Left lung (tissue), 10 donors: Measurements from ENCODE around the gene ITGB7. TPM values are rescaled to one million over a fixed set of nuclear protein-coding genes. Genes with fewer than 3 reads are reported as not detected.

Experiments used
- ATAC-seq: fragments of 200-7000 bp; cut with Tn5 transposase; one replicate; pipeline ENCODE4 v1.9.1; 2020; ENCODE audit warnings: moderate library complexity
- DNase-seq, 4 donors: peaks; one replicate each; pipeline ENCODE4 v3.0.0-alpha.2; 2013 to 2020
- H3K27ac ChIP-seq, 2 donors: fragments of 200-600 bp; sonication (generic) in 1 of 2; one replicate each; pipeline versions ENCODE4 v1.5.0 to v1.8.0; 2020 to 2021
- H3K27me3 ChIP-seq, 2 donors: fragments of 200-600 bp; sonication (generic) in 1 of 2; one replicate each; pipeline versions ENCODE4 v1.5.0 to v1.8.0; 2020 to 2021
- H3K36me3 ChIP-seq, 2 donors: fragments of 200-600 bp; sonication (generic) in 1 of 2; one replicate each; pipeline versions ENCODE4 v1.5.0 to v1.8.0; 2020 to 2021
- H3K4me1 ChIP-seq, 2 donors: fragments of 200-600 bp; one replicate each; pipeline ENCODE4 v1.8.0; 2021
- H3K4me3 ChIP-seq, 2 donors: fragments of 200-600 bp; sonication (generic) in 1 of 2; one replicate each; pipeline versions ENCODE4 v1.5.0 to v1.8.0; 2020 to 2021; ENCODE audit warnings: mild to moderate bottlenecking in 1 of 2
- H3K9me3 ChIP-seq, 2 donors: fragments of 200-600 bp; sonication (generic) in 1 of 2; one replicate each; pipeline versions ENCODE4 v1.5.0 to v1.8.0; 2020 to 2021
- CTCF ChIP-seq, 2 donors: fragments of 200-600 bp; sonication (generic) in 1 of 2; IDR thresholded peaks; one replicate each; pipeline versions ENCODE4 v1.5.0 to v1.8.0; 2021; ENCODE audit warnings: antibody characterized with exemption in 2 of 2
- intact Hi-C, 2 donors: fragments of 100-400 bp; cut with DNase I; formaldehyde crosslinking; loops; one replicate each; pipeline versions ENCODE4 v1.11.2 to v1.14.2; 2022
- polyA plus RNA-seq, 6 donors: library from polyadenylated mRNA; unstranded; fragments of 120-200 nt; gene quantifications; one replicate each; pipeline ENCODE4 v1.2.1, GENCODE V29; 2013; ENCODE audit not compliant: insufficient read length in 6 of 6
- total RNA-seq, 2 donors: library from RNA; stranded (reverse); fragmentation: NEBNext Ultra II Directional; extraction: Animal tissue kit (Norgen Biotek cat#: 25700); gene quantifications; one replicate each; pipeline ENCODE4 v1.2.1, GENCODE V29; 2021
- donor health status: DM: no; HTN: yes; CAD: no.
- donor health status: DM: no; HTN: no; CAD: no.

ITGB7 gene
- total and polyA plus RNA-seq, 8 donors: 1.1 to 10.9 (median 1.8) TPM

GRCh38 chr12:53151039-53151438 is 56.0 kb downstream of the ITGB7 start:
- intact Hi-C loops: no loop called here
- ATAC-seq: no peak
- no peak for TF ChIP-seq CTCF (IDR thresholded peaks at IDR 0.05)

GRCh38 chr12:53147653-53148052 is 59.4 kb downstream of the ITGB7 start:
- no peak overlapping the region for H3K27ac ChIP-seq
- intact Hi-C loops: no loop called here
- no peaks in the 10 kb centered on the region for H3K9me3 ChIP-seq
- H3K36me3 ChIP-seq: no peaks in the 10 kb centered on the region
- TF ChIP-seq CTCF (IDR thresholded peaks at IDR 0.05): no peak
- no peaks in the 10 kb centered on the region for H3K27me3 ChIP-seq
- no peaks in the 10 kb centered on the region for H3K4me1 ChIP-seq
- ATAC-seq: no peak
- no peak for DNase-seq
- no peak overlapping the region for H3K4me3 ChIP-seq

More at GRCh38 chr12:53151039-53151438, 56.0 kb downstream of the ITGB7 start:
- Histone ChIP-seq H3K27me3 (no peaks in the 10 kb centered on the region), H3K36me3 (no peaks in the 10 kb centered on the region), H3K27ac (no peak overlapping the region), H3K9me3 (no peaks in the 10 kb centered on the region), H3K4me1 (no peaks in the 10 kb centered on the region), H3K4me3 (no peak overlapping the region)
- DNase-seq: no peak

- intact Hi-C loops: no loop called here
- Histone ChIP-seq H3K27ac (no peak overlapping the region), H3K36me3 (no peaks in the 10 kb centered on the region), H3K4me3 (no peak overlapping the region), H3K4me1 (no peaks in the 10 kb centered on the region), H3K27me3 (no peaks in the 10 kb centered on the region), H3K9me3 (no peaks in the 10 kb centered on the region)
- no peak for DNase-seq
- TF ChIP-seq CTCF (IDR thresholded peaks at IDR 0.05): no peak
- no peak for ATAC-seq
These were observed 59.9 kb downstream of the ITGB7 start for GRCh38 chr12:53147181-53147580.

GRCh38 chr12:53145383-53146260 is 61.4 kb downstream of the ITGB7 start:
- H3K27me3 ChIP-seq: no peaks in the 10 kb centered on the region
- no peak overlapping the region for H3K27ac ChIP-seq
- no peak for DNase-seq
- no peaks in the 10 kb centered on the region for H3K4me1 ChIP-seq
- H3K36me3 ChIP-seq: no peaks in the 10 kb centered on the region
- no peak for ATAC-seq
- TF ChIP-seq CTCF (IDR thresholded peaks at IDR 0.05): no peak
- H3K4me3 ChIP-seq: no peak overlapping the region
- intact Hi-C loops: no loop called here
- no peaks in the 10 kb centered on the region for H3K9me3 ChIP-seq

- Histone ChIP-seq H3K4me1 (no peaks in the 10 kb centered on the region), H3K4me3 (no peak overlapping the region), H3K27ac (no peak overlapping the region), H3K36me3 (no peaks in the 10 kb centered on the region), H3K9me3 (peaks cover 0 to 4% of the 10 kb centered on the region in 2 donors), H3K27me3 (no peaks in the 10 kb centered on the region)
- intact Hi-C loops: no loop called here
- DNase-seq: no peak
- no peak for TF ChIP-seq CTCF (IDR thresholded peaks at IDR 0.05)
- ATAC-seq: no peak
These were observed 63.7 kb downstream of the ITGB7 start for GRCh38 chr12:53143355-53143754.

Other genes with a start within 250 kb of the ITGB7 start
- 100 to 1,000 TPM; 326 to 378 TPM for gene EIF4B, start 200.8 kb downstream of the ITGB7 start, total RNA-seq
- gene EIF4B, start 200.8 kb downstream of the ITGB7 start, polyA plus RNA-seq: 100 to 1,000 TPM; 447 to 581 (median 554) TPM
- gene TNS2, start 157.2 kb downstream of the ITGB7 start, total RNA-seq: 100 to 1,000 TPM; 112 to 129 TPM
- 100 to 1,000 TPM; 101 to 164 (median 117) TPM for gene TNS2, start 157.2 kb downstream of the ITGB7 start, polyA plus RNA-seq
- 10 to 100 TPM; 36.4 to 41.4 TPM for gene SPRYD3, start 127.9 kb downstream of the ITGB7 start, total RNA-seq
- gene SPRYD3, start 127.9 kb downstream of the ITGB7 start, polyA plus RNA-seq: 10 to 100 TPM; 14.2 to 19.3 (median 17.0) TPM
- gene IGFBP6, start 109.6 kb downstream of the ITGB7 start, total RNA-seq: 10 to 100 TPM; 25.4 to 29.1 TPM
- gene IGFBP6, start 109.6 kb downstream of the ITGB7 start, polyA plus RNA-seq: 10 to 100 TPM; 15.4 to 23.8 (median 22.2) TPM
- gene SOAT2, start 103.8 kb downstream of the ITGB7 start, total RNA-seq: not detected
- gene SOAT2, start 103.8 kb downstream of the ITGB7 start, polyA plus RNA-seq: under 1 TPM; 0.13 to 0.42 (median 0.19) TPM
- 10 to 100 TPM; 34.6 to 39.2 TPM for gene ZNF740, start 26.5 kb downstream of the ITGB7 start, total RNA-seq
- gene ZNF740, start 26.5 kb downstream of the ITGB7 start, polyA plus RNA-seq: 10 to 100 TPM; 59.2 to 67.4 (median 65.2) TPM
- 10 to 100 TPM; 33.1 to 36.3 TPM for gene CSAD, start 26.3 kb downstream of the ITGB7 start, total RNA-seq
- gene CSAD, start 26.3 kb downstream of the ITGB7 start, polyA plus RNA-seq: 100 to 1,000 TPM in 2 of 6 donors, 10 to 100 TPM in 4; 71.5 to 109 (median 97.0) TPM
- gene RARG, start 25.0 kb upstream of the ITGB7 start, total RNA-seq: 10 to 100 TPM; 38.2 to 38.6 TPM
- 10 to 100 TPM; 43.1 to 62.5 (median 47.7) TPM for gene RARG, start 25.0 kb upstream of the ITGB7 start, polyA plus RNA-seq
- gene ESPL1, start 61.0 kb upstream of the ITGB7 start, total RNA-seq: 1 to 10 TPM; 2.8 to 4.1 TPM
- gene ESPL1, start 61.0 kb upstream of the ITGB7 start, polyA plus RNA-seq: 10 to 100 TPM in 5 of 6 donors, 1 to 10 TPM in 1; 8.6 to 21.7 (median 12.9) TPM
- gene PFDN5, start 88.3 kb upstream of the ITGB7 start, total RNA-seq: 100 to 1,000 TPM; 321 to 370 TPM
- 100 to 1,000 TPM; 651 to 800 (median 738) TPM for gene PFDN5, start 88.3 kb upstream of the ITGB7 start, polyA plus RNA-seq
- 10 to 100 TPM; 27.7 to 45.2 TPM for gene MYG1, start 92.4 kb upstream of the ITGB7 start, total RNA-seq
- 10 to 100 TPM; 40.2 to 51.0 (median 48.5) TPM for gene MYG1, start 92.4 kb upstream of the ITGB7 start, polyA plus RNA-seq
- 10 to 100 TPM; 44.0 to 51.2 TPM for gene AAAS, start 114.4 kb upstream of the ITGB7 start, total RNA-seq
- 10 to 100 TPM; 71.8 to 87.9 (median 79.6) TPM for gene AAAS, start 114.4 kb upstream of the ITGB7 start, polyA plus RNA-seq
- under 1 TPM in 1 of 2 donors, not detected in 1; 0.64 TPM for gene SP7, start 129.1 kb upstream of the ITGB7 start, total RNA-seq
- under 1 TPM; 0.11 to 0.31 (median 0.15) TPM for gene SP7, start 129.1 kb upstream of the ITGB7 start, polyA plus RNA-seq
- 10 to 100 TPM; 69.5 to 78.0 TPM for gene SP1, start 172.9 kb upstream of the ITGB7 start, total RNA-seq
- gene SP1, start 172.9 kb upstream of the ITGB7 start, polyA plus RNA-seq: 10 to 100 TPM; 74.1 to 82.0 (median 79.7) TPM
- under 1 TPM in 1 of 2 donors, not detected in 1; 0.18 TPM for gene AMHR2, start 216.6 kb upstream of the ITGB7 start, total RNA-seq
- gene AMHR2, start 216.6 kb upstream of the ITGB7 start, polyA plus RNA-seq: 1 to 10 TPM; 1.7 to 3.7 (median 3.4) TPM
- 100 to 1,000 TPM; 146 to 155 TPM for gene PRR13, start 234.5 kb upstream of the ITGB7 start, total RNA-seq
- gene PRR13, start 234.5 kb upstream of the ITGB7 start, polyA plus RNA-seq: 100 to 1,000 TPM in 4 of 6 donors, 10 to 100 TPM in 2; 82.7 to 123 (median 107) TPM
- 100 to 1,000 TPM; 634 to 679 TPM for gene PCBP2, start 244.9 kb upstream of the ITGB7 start, total RNA-seq
- 1,000 to 10,000 TPM in 5 of 6 donors, 100 to 1,000 TPM in 1; 986 to 1,132 (median 1,062) TPM for gene PCBP2, start 244.9 kb upstream of the ITGB7 start, polyA plus RNA-seq